ENCODE results near the gene SPARCL1.
"Not testable (repeated sequence)": the region's sequence is repeated elsewhere in the genome, so short reads cannot be mapped to it uniquely, and the experiment has no call there.

SPARCL1 gene

DNA sequence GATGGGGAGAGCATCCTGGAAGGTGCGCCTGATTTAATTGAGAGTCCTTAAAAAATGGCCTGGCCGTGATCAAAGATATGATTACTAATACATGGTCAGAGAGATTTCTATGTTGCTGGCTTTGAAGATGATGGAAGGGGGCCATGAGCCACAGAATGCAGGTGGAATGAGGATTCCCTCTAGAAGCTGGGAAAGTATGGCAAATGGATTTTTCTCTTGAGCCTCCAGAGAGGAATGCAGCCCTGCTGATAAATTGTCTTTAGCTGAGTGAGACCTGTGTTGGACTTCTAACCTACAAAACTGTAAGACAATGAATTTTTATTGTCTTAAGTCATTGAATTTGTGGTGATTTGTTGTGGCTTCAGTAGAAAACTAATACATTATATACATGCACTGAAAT lies 99.1 kb downstream of the SPARCL1 start:
- Histone ChIP-seq H3K9me3 (ENCODE audit: insufficient read depth, low read depth, low read length) (no peaks in the 10 kb centered on the region), H3K4me3 (ENCODE audit: low read length) (no peak overlapping the region), H3K36me3 (ENCODE audit: insufficient read depth, low read depth, low read length) (peaks cover 2% of the 10 kb centered on the region; the same call in 1 of the 2 replicates), H3K27ac (ENCODE audit: low read length) (no peak overlapping the region), H3K9ac (ENCODE audit: low read depth, low read length) (no peak overlapping the region), H3K27me3 (ENCODE audit: insufficient read depth, low read length) (no peaks in the 10 kb centered on the region), H3K4me1 (ENCODE audit: insufficient read depth, low read length) (peaks cover 2% of the 10 kb centered on the region; the same call in 1 of the 2 replicates)

DNA sequence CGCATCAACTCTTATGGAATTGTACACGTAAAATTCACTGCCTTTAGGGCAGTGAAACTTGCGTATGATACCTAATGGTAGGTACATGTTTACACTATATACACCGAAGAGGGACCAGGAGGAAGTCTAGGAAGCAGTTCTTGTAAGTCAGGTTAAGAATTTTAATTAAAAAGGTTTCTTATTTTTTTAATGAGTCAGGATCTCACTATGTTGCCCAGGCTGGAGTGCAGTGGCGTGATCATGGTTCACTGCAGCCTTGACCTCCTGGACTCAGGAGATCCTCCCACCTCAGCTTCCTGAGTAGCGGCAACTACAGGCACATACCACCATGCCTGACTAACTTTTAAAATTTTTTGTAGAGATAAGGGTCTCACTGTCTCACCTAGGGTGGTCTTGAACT lies 100.2 kb downstream of the SPARCL1 start:
- H3K27me3 ChIP-seq (ENCODE audit: insufficient read depth, low read length), result no peaks in the 10 kb centered on the region
- H3K4me3 ChIP-seq (ENCODE audit: low read length), result no peak overlapping the region
- no peaks in the 10 kb centered on the region for H3K36me3 ChIP-seq (ENCODE audit: insufficient read depth, low read depth, low read length)
- H3K9me3 ChIP-seq (ENCODE audit: insufficient read depth, low read depth, low read length), result no peaks in the 10 kb centered on the region
- H3K4me1 ChIP-seq (ENCODE audit: insufficient read depth, low read length), result peaks cover 2% of the 10 kb centered on the region; the same call in 1 of the 2 replicates
- no peak overlapping the region for H3K27ac ChIP-seq (ENCODE audit: low read length)
- no peak overlapping the region for H3K9ac ChIP-seq (ENCODE audit: low read depth, low read length)

DNA sequence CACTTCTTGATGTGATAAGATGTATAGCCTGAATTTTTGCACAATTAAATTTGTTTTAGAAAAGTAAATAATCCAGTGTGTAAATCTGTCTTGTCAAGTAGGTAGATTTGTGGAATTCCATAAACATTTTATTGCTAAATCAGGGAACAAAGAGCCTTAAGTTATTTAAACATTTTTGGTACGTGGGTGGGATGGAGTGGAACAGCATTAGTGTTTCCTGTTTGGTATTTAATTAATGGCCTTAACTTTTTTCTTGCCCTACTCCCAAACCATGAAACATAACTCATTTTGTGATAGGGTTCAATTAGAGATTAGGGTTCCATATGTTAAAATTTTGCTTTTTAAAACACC lies 101.7 kb downstream of the SPARCL1 start:
- H3K4me1 ChIP-seq (ENCODE audit: insufficient read depth, low read length), result peaks cover 6% of the 10 kb centered on the region
- H3K9ac ChIP-seq (ENCODE audit: low read depth, low read length), result no peak overlapping the region
- H3K27ac ChIP-seq (ENCODE audit: low read length), result no peak overlapping the region
- H3K9me3 ChIP-seq (ENCODE audit: insufficient read depth, low read depth, low read length), result no peaks in the 10 kb centered on the region
- no peak overlapping the region for H3K4me3 ChIP-seq (ENCODE audit: low read length)
- H3K27me3 ChIP-seq (ENCODE audit: insufficient read depth, low read length), result no peaks in the 10 kb centered on the region
- no peaks in the 10 kb centered on the region for H3K36me3 ChIP-seq (ENCODE audit: insufficient read depth, low read depth, low read length)

DNA sequence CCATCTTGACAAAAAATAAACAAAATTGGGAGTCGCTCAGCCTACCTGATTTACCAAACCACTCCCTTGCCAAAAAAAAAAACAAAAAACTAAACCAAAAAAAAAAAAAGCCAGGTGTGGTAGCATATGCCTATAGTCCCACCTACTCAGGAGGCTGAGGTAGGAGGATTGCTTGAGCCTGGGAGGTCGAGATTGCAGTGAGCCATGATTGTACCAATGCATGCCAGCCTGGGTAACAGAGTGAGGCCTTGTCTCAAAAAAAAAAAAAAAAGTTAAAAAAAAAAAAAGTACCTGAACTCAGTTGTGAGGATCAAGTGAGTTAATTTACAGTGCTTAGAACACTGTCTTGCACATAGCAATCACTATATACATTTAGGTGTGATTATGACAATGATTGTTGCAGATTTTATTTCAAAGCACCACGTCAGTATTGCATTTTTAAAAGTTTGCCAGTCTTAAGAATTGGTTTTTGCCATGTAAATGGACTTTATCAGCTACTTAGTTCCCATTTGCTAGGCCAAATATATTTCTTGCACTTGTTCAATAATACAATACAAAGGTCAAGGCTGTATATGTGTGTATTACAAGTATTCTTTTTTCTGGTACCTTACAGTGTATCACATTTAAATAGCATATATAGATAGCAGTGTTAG lies 102.2 kb downstream of the SPARCL1 start:
- Histone ChIP-seq H3K36me3 (ENCODE audit: insufficient read depth, low read depth, low read length) (no peaks in the 10 kb centered on the region), H3K27ac (ENCODE audit: low read length) (no peak overlapping the region), H3K27me3 (ENCODE audit: insufficient read depth, low read length) (no peaks in the 10 kb centered on the region), H3K4me3 (ENCODE audit: low read length) (no peak overlapping the region), H3K9me3 (ENCODE audit: insufficient read depth, low read depth, low read length) (no peaks in the 10 kb centered on the region), H3K9ac (ENCODE audit: low read depth, low read length) (no peak overlapping the region), H3K4me1 (ENCODE audit: insufficient read depth, low read length) (peaks cover 6% of the 10 kb centered on the region)

DNA sequence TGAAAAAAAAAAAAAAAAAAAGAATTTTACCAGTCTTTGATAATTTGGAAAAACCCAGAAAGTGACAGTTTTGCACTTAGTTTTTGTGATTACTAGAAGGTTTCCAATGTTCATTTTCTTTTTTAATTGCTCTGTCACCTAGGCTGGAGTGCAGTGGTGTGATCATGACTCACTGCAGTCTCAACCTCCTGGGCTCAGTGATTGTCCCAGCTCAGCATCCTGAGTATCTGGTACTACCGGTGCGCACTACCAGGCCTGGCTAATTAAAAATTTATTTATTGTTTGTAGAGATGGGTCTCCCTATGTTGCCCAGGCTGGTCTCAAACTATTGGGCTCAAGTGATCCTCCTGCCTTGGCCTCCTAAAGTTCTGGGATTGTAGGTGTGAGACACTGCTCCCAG lies 103.5 kb downstream of the SPARCL1 start:
- H3K9ac ChIP-seq (ENCODE audit: low read depth, low read length), result no peak overlapping the region
- no peaks in the 10 kb centered on the region for H3K27me3 ChIP-seq (ENCODE audit: insufficient read depth, low read length)
- no peak overlapping the region for H3K27ac ChIP-seq (ENCODE audit: low read length)
- no peaks in the 10 kb centered on the region for H3K9me3 ChIP-seq (ENCODE audit: insufficient read depth, low read depth, low read length)
- peaks cover 12% of the 10 kb centered on the region for H3K4me1 ChIP-seq (ENCODE audit: insufficient read depth, low read length)
- H3K4me3 ChIP-seq (ENCODE audit: low read length), result no peak overlapping the region
- no peaks in the 10 kb centered on the region for H3K36me3 ChIP-seq (ENCODE audit: insufficient read depth, low read depth, low read length)

DNA sequence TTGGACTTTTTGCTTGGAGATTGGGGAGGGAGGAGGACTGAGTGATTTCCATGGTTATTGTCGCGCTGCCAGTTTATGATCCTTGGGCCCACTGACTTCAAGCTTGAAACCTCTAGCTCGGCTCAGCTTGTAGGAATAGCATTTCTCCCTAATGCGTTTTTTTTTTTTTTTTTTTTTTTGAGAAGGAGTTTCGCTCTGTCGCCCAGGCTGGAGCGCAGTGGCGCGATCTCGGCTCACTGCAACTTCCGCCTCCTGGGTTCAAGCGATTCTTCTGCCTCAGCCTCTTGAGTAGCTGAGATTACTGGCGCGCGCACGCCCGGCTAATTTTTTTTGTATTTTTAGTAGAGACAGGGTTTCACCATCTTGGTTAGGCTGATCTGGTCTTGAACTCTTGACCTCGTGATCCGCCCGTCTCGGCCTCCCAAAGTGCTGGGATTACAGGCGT lies 105.1 kb downstream of the SPARCL1 start:
- Histone ChIP-seq H3K9ac (ENCODE audit: low read depth, low read length) (peak overlapping the region; percentile 93; the same call in 1 of the 2 replicates), H3K4me1 (ENCODE audit: insufficient read depth, low read length) (peaks cover 21% of the 10 kb centered on the region), H3K4me3 (ENCODE audit: low read length) (peak overlapping the region; percentile 88)
- not testable (repeated sequence) for H3K9me3 ChIP-seq (ENCODE audit: insufficient read depth, low read depth, low read length); H3K36me3 ChIP-seq (ENCODE audit: insufficient read depth, low read depth, low read length); H3K27me3 ChIP-seq (ENCODE audit: insufficient read depth, low read length); H3K27ac ChIP-seq (ENCODE audit: low read length)
